HepG2 (cell line): ENCODE data around the gene TMEM185B. TPM values are rescaled to one million over a fixed set of nuclear protein-coding genes. Genes with fewer than 3 reads are reported as not detected.

ENCODE experiments used
- CENPX ChIP-seq: sonication (generic); formaldehyde crosslinking; IDR thresholded peaks from 2 replicates; pipeline ENCODE4 v1.9.0; 2021; ENCODE audit warnings: mild to moderate bottlenecking, missing genetic modification reagents, moderate library complexity
- HNRNPH1 ChIP-seq: fragments of 200-400 bp; formaldehyde crosslinking; optimal IDR thresholded peaks from 2 replicates; pipeline ENCODE3; 2017; ENCODE audit warnings: mild to moderate bottlenecking, low read depth, low read length
- JARID2 ChIP-seq: sonication (generic); formaldehyde crosslinking; IDR thresholded peaks from 2 replicates; pipeline ENCODE4 v1.8.1; 2023; ENCODE audit warnings: missing genetic modification reagents, inconsistent platforms; ENCODE audit not compliant: insufficient replicate concordance
- KDM4B ChIP-seq: sonication (generic); formaldehyde crosslinking; IDR thresholded peaks from 2 replicates; pipeline ENCODE4 v1.4.0; 2020; ENCODE audit warnings: missing genetic modification reagents
- MEF2D ChIP-seq: sonication (generic); formaldehyde crosslinking; IDR thresholded peaks from 2 replicates; pipeline ENCODE4 v1.5.1; 2020; ENCODE audit warnings: mild to moderate bottlenecking, missing genetic modification reagents
- MIER2 ChIP-seq: IDR thresholded peaks from 2 replicates; pipeline ENCODE4 v1.6.1; 2016; ENCODE audit warnings: missing biosample characterization, missing genetic modification reagents
- MLLT10 ChIP-seq: sonication (generic); formaldehyde crosslinking; IDR thresholded peaks from 2 replicates; pipeline ENCODE4 v1.4.0; 2020; ENCODE audit warnings: missing genetic modification reagents
- PCBP1 ChIP-seq: fragments of 200-400 bp; formaldehyde crosslinking; IDR thresholded peaks from 2 replicates; pipeline ENCODE4 v1.6.1; 2017; ENCODE audit warnings: mild to moderate bottlenecking, low read depth, low read length, borderline replicate concordance
- SIN3A ChIP-seq: IDR thresholded peaks from 2 replicates; pipeline ENCODE4 v1.6.1; 2011; ENCODE audit warnings: low read depth, mild to moderate bottlenecking, control low read depth, low read length, borderline replicate concordance
- TBP ChIP-seq: sonication (generic); formaldehyde crosslinking; IDR thresholded peaks from 2 replicates; pipeline ENCODE4 v1.5.0; 2020; ENCODE audit warnings: missing genetic modification reagents
- TRIM24 ChIP-seq: sonication (generic); formaldehyde crosslinking; IDR thresholded peaks from 2 replicates; pipeline ENCODE4 v1.8.0; 2022; ENCODE audit warnings: mild to moderate bottlenecking, missing genetic modification reagents
- ZFP36L1 ChIP-seq: sonication (generic); formaldehyde crosslinking; IDR thresholded peaks from 2 replicates; pipeline ENCODE4 v1.8.0; 2022; ENCODE audit warnings: mild to moderate bottlenecking, missing genetic modification reagents, moderate library complexity
- ZNF776 ChIP-seq: sonication (generic); formaldehyde crosslinking; IDR thresholded peaks from 2 replicates; pipeline ENCODE4 v1.4.0; 2020; ENCODE audit warnings: mild to moderate bottlenecking, missing genetic modification reagents
- polyA plus RNA-seq, 8 experiments: library from polyadenylated mRNA; depleted of rRNA in 3 of 8; stranded (reverse) in 7 of 8; unstranded in 1 of 8; fragments of >200 nt; fragmentation: Illumina TruSeq in 4 of 8; extraction: Trizol in 4 of 8; gene quantifications; 2 replicates each; pipeline versions ENCODE4 v1.2.1 to v1.2.3, GENCODE V29; 2011 to 2016; ENCODE audit warnings: low read depth in 4 of 8, missing spikeins in 1 of 8, mixed read lengths in 1 of 8; ENCODE audit not compliant: insufficient read depth in 1 of 8
- total RNA-seq, 5 experiments: library from RNA; depleted of rRNA; stranded (reverse); fragments of >200 nt; fragmentation: Illumina TruSeq; extraction: Trizol; gene quantifications; 2 replicates each; pipeline ENCODE4 v1.2.3, GENCODE V29; 2016; ENCODE audit warnings: low read depth in 1 of 5
- TF ChIP-seq, protein P1 (sequence below): sonication (generic); formaldehyde crosslinking; IDR thresholded peaks from 2 replicates; pipeline ENCODE4 v1.8.1; 2023; ENCODE audit warnings: mild to moderate bottlenecking, inconsistent platforms, moderate library complexity, missing genetic modification reagents, borderline replicate concordance
- TF ChIP-seq, protein P2 (sequence below): sonication (generic); formaldehyde crosslinking; IDR thresholded peaks from 2 replicates; pipeline ENCODE4 v1.5.0; 2020; ENCODE audit warnings: mild to moderate bottlenecking, missing genetic modification reagents, borderline replicate concordance
- TF ChIP-seq, protein P3 (sequence below): sonication (generic); formaldehyde crosslinking; IDR thresholded peaks from 2 replicates; pipeline ENCODE4 v1.4.0; 2020; ENCODE audit warnings: missing genetic modification reagents
- TF ChIP-seq, protein P4 (sequence below): sonication (generic); formaldehyde crosslinking; IDR thresholded peaks from 2 replicates; pipeline ENCODE4 v1.8.1; 2023; ENCODE audit warnings: missing genetic modification reagents, mild to moderate bottlenecking, borderline replicate concordance
- TF ChIP-seq, protein P5 (sequence below): sonication (generic); formaldehyde crosslinking; conservative IDR thresholded peaks from 2 replicates; pipeline ENCODE4 v1.4.0; 2020; ENCODE audit warnings: missing genetic modification reagents

TMEM185B gene
- total and polyA plus RNA-seq, 2 of the 13 experiments (the other 11 are each of a cell fraction or from before 2014, with no cell fraction given), result 5.6 to 7.0 TPM

DNA sequence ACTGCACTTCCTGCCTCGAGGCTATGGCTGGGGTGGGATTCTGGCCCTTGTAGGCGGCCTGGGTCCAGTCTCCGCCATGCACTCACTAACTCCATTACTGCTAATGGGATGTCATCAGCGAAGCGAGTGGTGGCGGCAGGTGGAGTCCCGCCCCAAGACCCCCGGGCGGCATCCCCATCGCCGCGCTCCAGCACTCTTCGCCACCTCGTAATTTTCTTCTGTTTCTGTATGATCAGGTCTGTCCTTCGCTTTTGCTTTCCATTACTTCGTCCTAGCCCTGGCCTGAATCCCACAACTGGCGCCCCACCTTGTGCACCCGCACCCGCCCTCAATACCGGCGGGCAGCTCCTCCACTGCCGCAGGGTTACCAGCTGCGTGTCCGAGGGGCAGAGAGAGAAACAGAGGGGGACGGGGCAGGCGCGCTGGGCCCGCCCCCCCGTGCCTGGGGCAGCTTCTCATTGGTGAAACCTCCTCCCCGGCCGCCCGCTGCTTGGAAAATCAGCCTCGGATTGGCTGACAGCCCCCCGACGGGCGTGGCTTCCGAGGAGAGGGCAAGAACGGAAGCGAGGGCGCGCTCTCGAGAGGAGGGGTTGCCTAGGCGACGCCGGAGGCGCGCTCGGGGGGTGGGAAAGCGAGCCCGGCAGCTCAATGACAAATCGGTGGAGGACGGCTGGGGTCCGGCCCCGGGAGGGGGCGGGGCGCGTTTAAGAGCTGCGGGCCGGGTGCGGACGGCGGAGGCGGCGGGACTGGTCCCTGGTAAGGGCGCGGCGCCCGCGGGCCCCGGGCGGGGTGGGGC, 29.2 kb upstream of the TMEM185B start, which contains the start of gene RALB (continued):
- TF ChIP-seq MLLT10 (CRISPR knock-in tag) (no peak), JARID2 (CRISPR knock-in tag) (no peak), TRIM24 (CRISPR knock-in tag) (no peak), SIN3A (peak; percentile 77; the same call in 1 of the 2 replicates), MEF2D (no peak), MIER2 (0 out of 2 replicates have a peak, but pooled peaks have one; percentile 43), PCBP1 (no peak), KDM4B (CRISPR knock-in tag) (no peak), TBP (CRISPR knock-in tag) (no peak; the same call in 1 of the 2 replicates), ZNF776 (CRISPR knock-in tag) (no peak), CENPX (CRISPR knock-in tag) (no peak), HNRNPH1 (no peak), ZFP36L1 (no peak)
- TF ChIP-seq, protein P1, sequence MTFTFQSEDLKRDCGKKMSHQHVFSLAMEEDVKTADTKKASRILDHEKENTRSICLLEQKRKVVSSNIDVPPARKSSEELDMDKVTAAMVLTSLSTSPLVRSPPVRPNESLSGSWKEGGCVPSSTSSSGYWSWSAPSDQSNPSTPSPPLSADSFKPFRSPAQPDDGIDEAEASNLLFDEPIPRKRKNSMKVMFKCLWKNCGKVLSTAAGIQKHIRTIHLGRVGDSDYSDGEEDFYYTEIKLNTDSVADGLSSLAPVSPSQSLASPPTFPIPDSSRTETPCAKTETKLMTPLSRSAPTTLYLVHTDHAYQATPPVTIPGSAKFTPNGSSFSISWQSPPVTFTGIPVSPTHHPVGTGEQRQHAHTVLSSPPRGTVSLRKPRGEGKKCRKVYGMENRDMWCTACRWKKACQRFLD (CRISPR knock-in tag), result no peak
- TF ChIP-seq, protein P2, sequence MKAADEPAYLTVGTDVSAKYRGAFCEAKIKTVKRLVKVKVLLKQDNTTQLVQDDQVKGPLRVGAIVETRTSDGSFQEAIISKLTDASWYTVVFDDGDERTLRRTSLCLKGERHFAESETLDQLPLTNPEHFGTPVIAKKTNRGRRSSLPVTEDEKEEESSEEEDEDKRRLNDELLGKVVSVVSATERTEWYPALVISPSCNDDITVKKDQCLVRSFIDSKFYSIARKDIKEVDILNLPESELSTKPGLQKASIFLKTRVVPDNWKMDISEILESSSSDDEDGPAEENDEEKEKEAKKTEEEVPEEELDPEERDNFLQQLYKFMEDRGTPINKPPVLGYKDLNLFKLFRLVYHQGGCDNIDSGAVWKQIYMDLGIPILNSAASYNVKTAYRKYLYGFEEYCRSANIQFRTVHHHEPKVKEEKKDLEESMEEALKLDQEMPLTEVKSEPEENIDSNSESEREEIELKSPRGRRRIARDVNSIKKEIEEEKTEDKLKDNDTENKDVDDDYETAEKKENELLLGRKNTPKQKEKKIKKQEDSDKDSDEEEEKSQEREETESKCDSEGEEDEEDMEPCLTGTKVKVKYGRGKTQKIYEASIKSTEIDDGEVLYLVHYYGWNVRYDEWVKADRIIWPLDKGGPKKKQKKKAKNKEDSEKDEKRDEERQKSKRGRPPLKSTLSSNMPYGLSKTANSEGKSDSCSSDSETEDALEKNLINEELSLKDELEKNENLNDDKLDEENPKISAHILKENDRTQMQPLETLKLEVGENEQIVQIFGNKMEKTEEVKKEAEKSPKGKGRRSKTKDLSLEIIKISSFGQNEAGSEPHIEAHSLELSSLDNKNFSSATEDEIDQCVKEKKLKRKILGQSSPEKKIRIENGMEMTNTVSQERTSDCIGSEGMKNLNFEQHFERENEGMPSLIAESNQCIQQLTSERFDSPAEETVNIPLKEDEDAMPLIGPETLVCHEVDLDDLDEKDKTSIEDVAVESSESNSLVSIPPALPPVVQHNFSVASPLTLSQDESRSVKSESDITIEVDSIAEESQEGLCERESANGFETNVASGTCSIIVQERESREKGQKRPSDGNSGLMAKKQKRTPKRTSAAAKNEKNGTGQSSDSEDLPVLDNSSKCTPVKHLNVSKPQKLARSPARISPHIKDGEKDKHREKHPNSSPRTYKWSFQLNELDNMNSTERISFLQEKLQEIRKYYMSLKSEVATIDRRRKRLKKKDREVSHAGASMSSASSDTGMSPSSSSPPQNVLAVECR, result peak; percentile 42; the same call in 1 of the 2 replicates
- TF ChIP-seq, protein P3, sequence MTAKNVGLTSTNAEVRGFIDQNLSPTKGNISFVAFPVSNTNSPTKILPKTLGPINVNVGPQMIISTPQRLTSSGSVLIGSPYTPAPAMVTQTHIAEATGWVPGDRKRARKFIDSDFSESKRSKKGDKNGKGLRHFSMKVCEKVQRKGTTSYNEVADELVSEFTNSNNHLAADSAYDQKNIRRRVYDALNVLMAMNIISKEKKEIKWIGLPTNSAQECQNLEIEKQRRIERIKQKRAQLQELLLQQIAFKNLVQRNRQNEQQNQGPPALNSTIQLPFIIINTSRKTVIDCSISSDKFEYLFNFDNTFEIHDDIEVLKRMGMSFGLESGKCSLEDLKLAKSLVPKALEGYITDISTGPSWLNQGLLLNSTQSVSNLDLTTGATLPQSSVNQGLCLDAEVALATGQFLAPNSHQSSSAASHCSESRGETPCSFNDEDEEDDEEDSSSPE (CRISPR knock-in tag), result peak; percentile 20; the same call in 1 of the 2 replicates
- TF ChIP-seq, protein P4, sequence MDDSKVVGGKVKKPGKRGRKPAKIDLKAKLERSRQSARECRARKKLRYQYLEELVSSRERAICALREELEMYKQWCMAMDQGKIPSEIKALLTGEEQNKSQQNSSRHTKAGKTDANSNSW (CRISPR knock-in tag), result no peak
- TF ChIP-seq, protein P5, sequence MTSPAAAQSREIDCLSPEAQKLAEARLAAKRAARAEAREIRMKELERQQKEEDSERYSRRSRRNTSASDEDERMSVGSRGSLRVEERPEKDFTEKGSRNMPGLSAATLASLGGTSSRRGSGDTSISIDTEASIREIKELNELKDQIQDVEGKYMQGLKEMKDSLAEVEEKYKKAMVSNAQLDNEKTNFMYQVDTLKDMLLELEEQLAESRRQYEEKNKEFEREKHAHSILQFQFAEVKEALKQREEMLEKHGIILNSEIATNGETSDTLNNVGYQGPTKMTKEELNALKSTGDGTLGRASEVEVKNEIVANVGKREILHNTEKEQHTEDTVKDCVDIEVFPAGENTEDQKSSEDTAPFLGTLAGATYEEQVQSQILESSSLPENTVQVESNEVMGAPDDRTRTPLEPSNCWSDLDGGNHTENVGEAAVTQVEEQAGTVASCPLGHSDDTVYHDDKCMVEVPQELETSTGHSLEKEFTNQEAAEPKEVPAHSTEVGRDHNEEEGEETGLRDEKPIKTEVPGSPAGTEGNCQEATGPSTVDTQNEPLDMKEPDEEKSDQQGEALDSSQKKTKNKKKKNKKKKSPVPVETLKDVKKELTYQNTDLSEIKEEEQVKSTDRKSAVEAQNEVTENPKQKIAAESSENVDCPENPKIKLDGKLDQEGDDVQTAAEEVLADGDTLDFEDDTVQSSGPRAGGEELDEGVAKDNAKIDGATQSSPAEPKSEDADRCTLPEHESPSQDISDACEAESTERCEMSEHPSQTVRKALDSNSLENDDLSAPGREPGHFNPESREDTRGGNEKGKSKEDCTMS (CRISPR knock-in tag), result no peak
